Epithelial cell of esophagus (primary cell): ENCODE measurements around the gene B3GNT3.

Experiments used
- DNase-seq: peaks from one replicate; pipeline ENCODE4 v3.0.0; 2010; ENCODE audit warnings: low read depth
- H3K4me3 ChIP-seq: 2 replicates; pipeline ENCODE4 v1.5.1; 2011; ENCODE audit warnings: mild to moderate bottlenecking, low read length, control low read depth
- CTCF ChIP-seq: IDR thresholded peaks from 2 replicates; pipeline ENCODE4 v1.5.1; 2011; ENCODE audit warnings: low read depth, mild to moderate bottlenecking, low read length, control low read depth, inconsistent platforms; ENCODE audit not compliant: insufficient read depth; ENCODE audit errors: missing control alignments

B3GNT3 gene

GRCh38 chr19:17817668-17818363 is 22.9 kb downstream of the B3GNT3 start:
- no peak for TF ChIP-seq CTCF
- H3K4me3 ChIP-seq: no peak overlapping the region
- no peak for DNase-seq

GRCh38 chr19:17821190-17821589 is 26.3 kb downstream of the B3GNT3 start, which contains the start of gene INSL3:
Gene INSL3, minus strand, starts transcription at chr19:17821519. Its CDS starts 13 bp downstream, at chr19:17821506.
- no peak within 1 kb of the TSS for H3K4me3 ChIP-seq
- TF ChIP-seq CTCF: no peak
- no peak for DNase-seq

- DNase-seq: no peak
- H3K4me3 ChIP-seq: no peak overlapping the region
- no peak for TF ChIP-seq CTCF
Measured at GRCh38 chr19:17824339-17824738, 29.4 kb downstream of the B3GNT3 start.

- H3K4me3 ChIP-seq: no peak overlapping the region
- no peak for DNase-seq
- TF ChIP-seq CTCF: no peak
Measured at GRCh38 chr19:17826508-17827056, 31.6 kb downstream of the B3GNT3 start.

- no peak for TF ChIP-seq CTCF
- peak overlapping the region; percentile 59 for H3K4me3 ChIP-seq
- DNase-seq: peak; percentile 79
Measured at GRCh38 chr19:17829855-17830566, 35.1 kb downstream of the B3GNT3 start.

GRCh38 chr19:17830567-17831418 is 35.9 kb downstream of the B3GNT3 start:
- no peak for TF ChIP-seq CTCF
- peak; percentile 95 for DNase-seq
- peak overlapping the region; percentile 59 for H3K4me3 ChIP-seq
